Trophoblast cell (in vitro differentiated cells and primary cell): ENCODE measurements around the gene DTL.

Experiments used
- DNase-seq, 2 donors: peaks; one replicate each; pipeline ENCODE4 v3.0.0-alpha.2; 2016
- H2AFZ ChIP-seq: 2 replicates; pipeline ENCODE4 v1.6.1; 2013; ENCODE audit warnings: low read length, moderate library complexity, mild to moderate bottlenecking; ENCODE audit not compliant: insufficient read depth, poor library complexity
- H2AK5ac ChIP-seq: 2 replicates; pipeline ENCODE4 v1.6.1; 2013; ENCODE audit warnings: mild to moderate bottlenecking, low read length
- H2BK120ac ChIP-seq: 2 replicates; pipeline ENCODE4 v1.6.1; 2013; ENCODE audit warnings: low read length, mild to moderate bottlenecking, moderate library complexity; ENCODE audit not compliant: insufficient read depth, poor library complexity
- H2BK12ac ChIP-seq: 2 replicates; pipeline ENCODE4 v1.6.1; 2013; ENCODE audit warnings: mild to moderate bottlenecking, low read length, moderate library complexity
- H2BK5ac ChIP-seq: 2 replicates; pipeline ENCODE4 v1.6.1; 2013; ENCODE audit warnings: low read length, low read depth, moderate library complexity, mild to moderate bottlenecking; ENCODE audit not compliant: poor library complexity
- H3K14ac ChIP-seq: 2 replicates; pipeline ENCODE4 v1.6.1; 2013; ENCODE audit warnings: mild to moderate bottlenecking, low read length
- H3K18ac ChIP-seq: 2 replicates; pipeline ENCODE4 v1.6.1; 2013; ENCODE audit warnings: mild to moderate bottlenecking, low read length
- H3K23ac ChIP-seq: 2 replicates; pipeline ENCODE4 v1.6.1; 2013; ENCODE audit warnings: low read length
- H3K27ac ChIP-seq: 2 replicates; pipeline ENCODE4 v1.5.1; 2013; ENCODE audit warnings: low read depth, mild to moderate bottlenecking, inconsistent platforms, low read length, moderate library complexity
- H3K27me3 ChIP-seq: 2 replicates; pipeline ENCODE4 v1.6.1; 2013; ENCODE audit warnings: inconsistent platforms, mild to moderate bottlenecking, low read length, moderate library complexity; ENCODE audit not compliant: insufficient read depth
- H3K36me3 ChIP-seq, 2 experiments: 1 replicate in 1 of 2; 2 replicates in 1 of 2; pipeline ENCODE4 v1.6.1; 2013; ENCODE audit warnings: low read length in 2 of 2, mild to moderate bottlenecking in 2 of 2, moderate library complexity in 1 of 2; ENCODE audit not compliant: insufficient read depth in 2 of 2, control insufficient read depth in 1 of 2
- H3K4ac ChIP-seq: 2 replicates; pipeline ENCODE4 v1.6.1; 2013; ENCODE audit warnings: low read depth, mild to moderate bottlenecking, low read length, moderate library complexity
- H3K4me1 ChIP-seq, 2 experiments: 1 replicate in 1 of 2; 2 replicates in 1 of 2; pipeline ENCODE4 v1.6.1; 2013; ENCODE audit warnings: low read length in 2 of 2, mild to moderate bottlenecking in 2 of 2, moderate library complexity in 1 of 2; ENCODE audit not compliant: insufficient read depth in 2 of 2, control insufficient read depth in 1 of 2
- H3K4me2 ChIP-seq: 2 replicates; pipeline ENCODE4 v1.6.1; 2013; ENCODE audit warnings: inconsistent platforms, mild to moderate bottlenecking, low read length, moderate library complexity
- H3K4me3 ChIP-seq: 2 replicates; pipeline ENCODE4 v1.5.1; 2013; ENCODE audit warnings: mild to moderate bottlenecking, low read depth, low read length, inconsistent platforms
- H3K79me1 ChIP-seq: one replicate; pipeline ENCODE4 v1.6.1; 2013; ENCODE audit warnings: low read length
- H3K79me2 ChIP-seq: 2 replicates; pipeline ENCODE4 v1.6.1; 2013; ENCODE audit warnings: low read length, mild to moderate bottlenecking; ENCODE audit not compliant: control insufficient read depth, insufficient read depth, poor library complexity
- H3K9ac ChIP-seq: 2 replicates; pipeline ENCODE4 v1.6.1; 2013; ENCODE audit warnings: mild to moderate bottlenecking, low read length
- H3K9me3 ChIP-seq: 2 replicates; pipeline ENCODE4 v1.6.1; 2013; ENCODE audit warnings: low read depth, mild to moderate bottlenecking, control low read depth, inconsistent platforms, low read length; ENCODE audit not compliant: insufficient read depth
- H4K12ac ChIP-seq: 2 replicates; pipeline ENCODE4 v1.6.1; 2013; ENCODE audit warnings: low read depth, mild to moderate bottlenecking, low read length, moderate library complexity
- H4K8ac ChIP-seq: 2 replicates; pipeline ENCODE4 v1.6.1; 2013; ENCODE audit warnings: low read depth, mild to moderate bottlenecking, low read length, moderate library complexity
- H4K91ac ChIP-seq: one replicate; pipeline ENCODE4 v1.6.1; 2013; ENCODE audit warnings: low read depth, mild to moderate bottlenecking, low read length, moderate library complexity
- WGBS: extraction: QIAGEN DNeasy Blood & Tissue Kit; methylation state at CpG from one replicate; pipeline ENCODE4 v1.1.7; 2013; ENCODE audit warnings: missing lambda C conversion rate; ENCODE audit not compliant: insufficient read length, insufficient coverage; ENCODE audit errors: extremely low coverage; 5-methylcytosine and 5-hydroxymethylcytosine counted together

The DTL gene

DNA sequence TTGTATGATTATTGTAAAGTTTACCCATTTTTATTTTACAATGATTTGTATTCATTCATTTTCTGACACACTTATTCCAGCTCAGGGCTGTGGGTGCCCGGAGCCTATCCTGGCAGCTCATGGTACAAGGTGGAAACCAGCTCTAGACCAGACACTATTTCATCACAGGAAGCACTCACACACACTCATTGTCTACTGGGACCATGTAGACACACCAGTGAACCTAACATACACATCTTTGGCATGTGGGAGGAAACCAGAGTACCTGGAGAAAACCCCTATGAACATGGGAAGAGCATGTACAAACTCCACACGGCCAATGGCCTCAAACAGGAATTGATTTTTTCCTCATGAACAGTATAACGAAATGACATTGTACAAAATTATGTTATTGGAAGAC lies 2.4 kb downstream of the DTL start:
- Histone ChIP-seq H3K4me2 (no peak overlapping the region), H4K8ac (no peak overlapping the region), H2BK5ac (no peak overlapping the region), H2BK12ac (no peak overlapping the region), H3K9ac (no peak overlapping the region), H3K79me1 (peaks cover 2% of the 10 kb centered on the region), H3K23ac (no peak overlapping the region), H4K12ac (no peak overlapping the region), H3K4ac (no peak overlapping the region), H3K18ac (no peak overlapping the region), H3K14ac (no peak overlapping the region), H3K27ac (no peak overlapping the region), H3K4me3 (no peak overlapping the region), H3K27me3 (no peaks in the 10 kb centered on the region), H4K91ac (no peak overlapping the region), H3K36me3 (no peaks in the 10 kb centered on the region), H3K9me3 (no peaks in the 10 kb centered on the region), H3K79me2 (peaks cover 4% of the 10 kb centered on the region), H3K4me1 (no peaks in the 10 kb centered on the region), H2AFZ (no peak overlapping the region), H2BK120ac (no peak overlapping the region), H2AK5ac (no peak overlapping the region)
- DNase-seq: no peak
- no CpG with 5 or more reads among the region's 3 CpGs for WGBS

- H3K4me2 ChIP-seq: no peak overlapping the region
- H3K27ac ChIP-seq: no peak overlapping the region
- peaks cover 4% of the 10 kb centered on the region for H3K79me2 ChIP-seq
- H3K4me1 ChIP-seq: no peaks in the 10 kb centered on the region
- no peak overlapping the region for H3K23ac ChIP-seq
- no peaks in the 10 kb centered on the region for H3K9me3 ChIP-seq
- H4K8ac ChIP-seq: no peak overlapping the region
- H3K4ac ChIP-seq: no peak overlapping the region
- H3K9ac ChIP-seq: no peak overlapping the region
- no peak overlapping the region for H2BK12ac ChIP-seq
- H3K18ac ChIP-seq: no peak overlapping the region
- H3K4me3 ChIP-seq: no peak overlapping the region
- no CpG with 5 or more reads among the region's 2 CpGs for WGBS
- no peaks in the 10 kb centered on the region for H3K27me3 ChIP-seq
- no peak for DNase-seq
- peaks cover 2 to 4% of the 10 kb centered on the region in 2 experiments for H3K36me3 ChIP-seq
- no peak overlapping the region for H2AK5ac ChIP-seq
- H3K79me1 ChIP-seq: peaks cover 2% of the 10 kb centered on the region
- no peak overlapping the region for H3K14ac ChIP-seq
- no peak overlapping the region for H2BK120ac ChIP-seq
- H4K91ac ChIP-seq: no peak overlapping the region
- no peak overlapping the region for H2BK5ac ChIP-seq
- no peak overlapping the region for H4K12ac ChIP-seq
- H2AFZ ChIP-seq: no peak overlapping the region
These were observed 4.1 kb downstream of the DTL start for GRCh38 chr1:212039622-212040021.

GRCh38 chr1:212040629-212041412 lies 5.3 kb downstream of the DTL start:
- Histone ChIP-seq H3K79me2 (peaks cover under 1% of the 10 kb centered on the region), H2AK5ac (no peak overlapping the region), H3K79me1 (no peaks in the 10 kb centered on the region), H3K36me3 (peaks cover 5% of the 10 kb centered on the region in 2 experiments), H2BK12ac (no peak overlapping the region), H4K8ac (no peak overlapping the region), H2BK5ac (no peak overlapping the region), H3K18ac (no peak overlapping the region), H2AFZ (no peak overlapping the region), H3K9ac (no peak overlapping the region), H2BK120ac (no peak overlapping the region), H3K4me1 (no peaks in the 10 kb centered on the region), H3K27me3 (no peaks in the 10 kb centered on the region), H4K91ac (no peak overlapping the region), H3K23ac (no peak overlapping the region), H3K4me3 (no peak overlapping the region), H3K4me2 (no peak overlapping the region), H3K9me3 (no peaks in the 10 kb centered on the region), H3K4ac (no peak overlapping the region), H4K12ac (no peak overlapping the region), H3K14ac (no peak overlapping the region), H3K27ac (no peak overlapping the region)
- WGBS: no CpG with 5 or more reads among the region's 5 CpGs
- no peak for DNase-seq

- H2BK5ac ChIP-seq: no peak overlapping the region
- H3K4me2 ChIP-seq: no peak overlapping the region
- no peak overlapping the region for H3K4ac ChIP-seq
- no peak overlapping the region for H3K9ac ChIP-seq
- H3K23ac ChIP-seq: no peak overlapping the region
- H3K9me3 ChIP-seq: no peaks in the 10 kb centered on the region
- no peak overlapping the region for H2AK5ac ChIP-seq
- no peak overlapping the region for H3K18ac ChIP-seq
- H3K4me3 ChIP-seq: no peak overlapping the region
- no peaks in the 10 kb centered on the region for H3K79me1 ChIP-seq
- peaks cover 5 to 6% of the 10 kb centered on the region in 2 experiments for H3K36me3 ChIP-seq
- no peak overlapping the region for H3K14ac ChIP-seq
- DNase-seq: no peak
- H2AFZ ChIP-seq: no peak overlapping the region
- H3K27me3 ChIP-seq: no peaks in the 10 kb centered on the region
- no peaks in the 10 kb centered on the region for H3K4me1 ChIP-seq
- H3K79me2 ChIP-seq: no peaks in the 10 kb centered on the region
- H2BK12ac ChIP-seq: no peak overlapping the region
- H4K8ac ChIP-seq: no peak overlapping the region
- H2BK120ac ChIP-seq: no peak overlapping the region
- no peak overlapping the region for H4K12ac ChIP-seq
- no peak overlapping the region for H4K91ac ChIP-seq
- no peak overlapping the region for H3K27ac ChIP-seq
These were observed 6.9 kb downstream of the DTL start for GRCh38 chr1:212042436-212042835.
